Esophagus muscularis mucosa (tissue), 4 donors: ENCODE measurements around the gene DAND5. TPM values are rescaled to one million over a fixed set of nuclear protein-coding genes. Genes with fewer than 3 reads are reported as not detected.
A peak's percentile ranks its signal among the peaks of the same experiment; 100 is the strongest.

ENCODE experiments used
- DNase-seq: peaks from one replicate; pipeline ENCODE4 v3.0.0-alpha.2; 2017; ENCODE audit errors: extremely low spot score
- H3K27ac ChIP-seq, 4 donors: fragments of 200-600 bp; sonication (generic); replicated peaks in 1 of 4; 1 replicate in 3 of 4; 2 replicates in 1 of 4; pipeline ENCODE4 v1.5.1; 2016 to 2019; ENCODE audit warnings: mild to moderate bottlenecking in 1 of 4
- H3K27me3 ChIP-seq, 4 donors: fragments of 200-600 bp; sonication (generic); one replicate each; pipeline versions ENCODE4 v1.5.1 to v1.6.0; 2016 to 2019
- H3K36me3 ChIP-seq, 4 donors: fragments of 200-600 bp; sonication (generic); one replicate each; pipeline ENCODE4 v1.5.1; 2016 to 2019
- H3K4me1 ChIP-seq, 4 donors: fragments of 200-600 bp; sonication (generic); one replicate each; pipeline ENCODE4 v1.5.1; 2016 to 2019
- H3K4me3 ChIP-seq, 4 donors: fragments of 200-600 bp; sonication (generic); 1 replicate in 2 of 4; 2 replicates in 2 of 4; pipeline ENCODE4 v1.5.1; 2016 to 2019; ENCODE audit warnings: mild to moderate bottlenecking in 4 of 4, moderate library complexity in 1 of 4
- H3K9me3 ChIP-seq, 4 donors: fragments of 200-600 bp; sonication (generic); 1 replicate in 3 of 4; 2 replicates in 1 of 4; pipeline ENCODE4 v1.5.1; 2016 to 2019
- EP300 ChIP-seq: sonication (generic); formaldehyde crosslinking; IDR thresholded peaks from one replicate; pipeline ENCODE4 v1.6.1; 2017; ENCODE audit warnings: antibody characterized with exemption
- POLR2A ChIP-seq: fragments of 450-650 bp; IDR thresholded peaks from one replicate; pipeline ENCODE4 v1.6.1; 2017; ENCODE audit warnings: antibody characterized with exemption, moderate library complexity, mild to moderate bottlenecking, low read depth
- POLR2AphosphoS5 ChIP-seq, 2 donors: sonication (generic); formaldehyde crosslinking; IDR thresholded peaks; one replicate each; pipeline ENCODE4 v1.6.1; 2017; ENCODE audit warnings: antibody characterized with exemption in 2 of 2
- WGBS: methylation state at CpG from one replicate; pipeline ENCODE4 v1.1.5; 2018; 5-methylcytosine and 5-hydroxymethylcytosine counted together
- intact Hi-C: fragments of 100-400 bp; cut with DNase I; formaldehyde crosslinking; loops from one replicate; pipeline ENCODE4 v1.15.1; 2023
- total RNA-seq, 4 donors: library from RNA; depleted of rRNA; stranded (reverse); fragments of >200 nt; gene quantifications; one replicate each; pipeline versions ENCODE4 v1.1.0 to v1.2.1, GENCODE V29; 2016
- TF ChIP-seq, protein P1 (sequence below), 3 experiments: fragments of 200-600 bp in 2 of 3; fragments of 450-650 bp in 1 of 3; sonication (generic) in 2 of 3; IDR thresholded peaks; one replicate each; pipeline ENCODE4 v1.5.1; 2017 to 2019; ENCODE audit warnings: antibody characterized with exemption in 3 of 3, mild to moderate bottlenecking in 2 of 3, moderate library complexity in 1 of 3

The DAND5 gene
- total RNA-seq, 4 donors from 2014 or later: 0.19 to 0.83 (median 0.29) TPM; not detected in 1

DNA sequence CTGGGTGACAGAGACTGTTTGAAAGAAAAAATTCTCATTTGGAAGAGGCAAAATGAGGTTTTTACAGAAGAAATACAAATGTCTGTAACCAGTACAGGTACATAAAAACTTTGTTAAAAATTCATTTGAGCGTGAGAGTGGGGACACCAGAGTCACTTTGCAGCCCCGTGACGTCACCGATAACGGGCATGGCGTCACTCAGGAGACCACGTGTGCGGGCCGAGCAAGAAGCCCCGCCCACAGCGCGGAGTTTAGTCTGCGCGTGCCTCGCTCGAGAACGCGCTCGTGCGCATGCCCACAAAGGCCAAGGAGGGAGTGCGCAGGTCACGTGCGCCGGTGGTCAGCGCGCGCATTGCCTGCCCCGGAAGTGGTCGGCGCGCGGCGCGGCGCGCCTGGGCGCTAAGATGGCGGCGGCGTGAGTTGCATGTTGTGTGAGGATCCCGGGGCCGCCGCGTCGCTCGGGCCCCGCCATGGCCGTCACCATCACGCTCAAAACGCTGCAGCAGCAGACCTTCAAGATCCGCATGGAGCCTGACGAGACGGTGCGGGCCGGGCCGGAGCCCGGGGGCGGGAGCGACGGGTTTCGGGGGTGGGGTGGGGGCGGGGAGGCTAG, 23.8 kb upstream of the DAND5 start, which contains the start of gene RAD23A:
TSS of gene RAD23A (plus strand) at position 384 of the 613 bp plus-strand sequence. CDS start at position 471, 87 bp downstream.
- H3K27me3 ChIP-seq: no peaks in the 10 kb centered on the region
- intact Hi-C loops: no loop called here
- H3K4me1 ChIP-seq: peaks cover 42 to 75% (median 50%) of the 10 kb centered on the region in 4 donors
- peak within 1 kb of the TSS; percentile 96 to 99 (median 96) for H3K27ac ChIP-seq
- 1% methylated on average over 29 of the region's 62 CpGs for WGBS
- DNase-seq: peak; percentile 99
- no peaks in the 10 kb centered on the region for H3K9me3 ChIP-seq
- H3K36me3 ChIP-seq: peaks cover 66 to 80% (median 72%) of the 10 kb centered on the region in 4 donors
- peak; percentile 98 to 100 for TF ChIP-seq POLR2AphosphoS5 (IDR thresholded peaks at IDR 0.05)
- peak; percentile 93 for TF ChIP-seq POLR2A
- TF ChIP-seq, protein P1, sequence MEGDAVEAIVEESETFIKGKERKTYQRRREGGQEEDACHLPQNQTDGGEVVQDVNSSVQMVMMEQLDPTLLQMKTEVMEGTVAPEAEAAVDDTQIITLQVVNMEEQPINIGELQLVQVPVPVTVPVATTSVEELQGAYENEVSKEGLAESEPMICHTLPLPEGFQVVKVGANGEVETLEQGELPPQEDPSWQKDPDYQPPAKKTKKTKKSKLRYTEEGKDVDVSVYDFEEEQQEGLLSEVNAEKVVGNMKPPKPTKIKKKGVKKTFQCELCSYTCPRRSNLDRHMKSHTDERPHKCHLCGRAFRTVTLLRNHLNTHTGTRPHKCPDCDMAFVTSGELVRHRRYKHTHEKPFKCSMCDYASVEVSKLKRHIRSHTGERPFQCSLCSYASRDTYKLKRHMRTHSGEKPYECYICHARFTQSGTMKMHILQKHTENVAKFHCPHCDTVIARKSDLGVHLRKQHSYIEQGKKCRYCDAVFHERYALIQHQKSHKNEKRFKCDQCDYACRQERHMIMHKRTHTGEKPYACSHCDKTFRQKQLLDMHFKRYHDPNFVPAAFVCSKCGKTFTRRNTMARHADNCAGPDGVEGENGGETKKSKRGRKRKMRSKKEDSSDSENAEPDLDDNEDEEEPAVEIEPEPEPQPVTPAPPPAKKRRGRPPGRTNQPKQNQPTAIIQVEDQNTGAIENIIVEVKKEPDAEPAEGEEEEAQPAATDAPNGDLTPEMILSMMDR (IDR thresholded peaks at IDR 0.05): no peak
- peak within 1 kb of the TSS; percentile 90 to 100 (median 96) for H3K4me3 ChIP-seq

GRCh38 chr19:12946092-12946721, 23.2 kb upstream of the DAND5 start:
- TF ChIP-seq POLR2A: peak; percentile 36
- TF ChIP-seq, protein P1 (IDR thresholded peaks at IDR 0.05): no peak
- peak overlapping the region; percentile 96 to 99 (median 96) for H3K27ac ChIP-seq
- H3K4me3 ChIP-seq: peak overlapping the region; percentile 90 to 100 (median 96)
- WGBS: 4% methylated on average over 13 of the region's 40 CpGs
- no peaks in the 10 kb centered on the region for H3K9me3 ChIP-seq
- peaks cover 36 to 69% (median 44%) of the 10 kb centered on the region in 4 donors for H3K4me1 ChIP-seq
- intact Hi-C loops: no loop called here
- no peaks in the 10 kb centered on the region for H3K27me3 ChIP-seq
- peaks cover 65 to 80% (median 72%) of the 10 kb centered on the region in 4 donors for H3K36me3 ChIP-seq
- no peak for DNase-seq

- WGBS: 60% methylated on average over 14 of the region's 14 CpGs
- Histone ChIP-seq H3K4me1 (peaks cover 29 to 69% (median 38%) of the 10 kb centered on the region in 4 donors), H3K36me3 (peaks cover 58 to 80% (median 72%) of the 10 kb centered on the region in 4 donors), H3K27me3 (no peaks in the 10 kb centered on the region), H3K4me3 (peak overlapping the region; percentile 90 to 100 (median 96)), H3K27ac (peak overlapping the region; percentile 96 to 99 (median 96)), H3K9me3 (no peaks in the 10 kb centered on the region)
- intact Hi-C loops: no loop called here
- TF ChIP-seq POLR2A (no peak), EP300 (no peak), POLR2AphosphoS5 (IDR thresholded peaks at IDR 0.05) (no peak)
- TF ChIP-seq, protein P1 (IDR thresholded peaks at IDR 0.05): no peak
- DNase-seq: no peak
Observed at GRCh38 chr19:12946731-12947496, 22.5 kb upstream of the DAND5 start.

GRCh38 chr19:12947702-12948611, 21.4 kb upstream of the DAND5 start:
- Histone ChIP-seq H3K27me3 (no peaks in the 10 kb centered on the region), H3K27ac (peak overlapping the region in 3 of 4 donors; percentile 20 to 96 (median 27)), H3K4me1 (peaks cover 30 to 69% (median 40%) of the 10 kb centered on the region in 4 donors), H3K4me3 (no peak overlapping the region), H3K36me3 (peaks cover 47 to 80% (median 73%) of the 10 kb centered on the region in 4 donors), H3K9me3 (no peaks in the 10 kb centered on the region)
- no peak for DNase-seq
- TF ChIP-seq, protein P1 (IDR thresholded peaks at IDR 0.05): no peak
- TF ChIP-seq POLR2AphosphoS5 (IDR thresholded peaks at IDR 0.05) (no peak), POLR2A (no peak), EP300 (no peak)
- 88% methylated on average over 28 of the region's 28 CpGs for WGBS
- intact Hi-C loops: no loop called here
